HG02884 (cell line): Measurements from ENCODE around the gene FGF11.

ENCODE experiments used
- ATAC-seq: cut with Tn5 transposase; IDR thresholded peaks from one replicate; pipeline ENCODE4 v1.9.1; 2021; ENCODE audit warnings: mild to moderate bottlenecking, moderate library complexity; ENCODE audit not compliant: unreplicated experiment

FGF11 gene

DNA sequence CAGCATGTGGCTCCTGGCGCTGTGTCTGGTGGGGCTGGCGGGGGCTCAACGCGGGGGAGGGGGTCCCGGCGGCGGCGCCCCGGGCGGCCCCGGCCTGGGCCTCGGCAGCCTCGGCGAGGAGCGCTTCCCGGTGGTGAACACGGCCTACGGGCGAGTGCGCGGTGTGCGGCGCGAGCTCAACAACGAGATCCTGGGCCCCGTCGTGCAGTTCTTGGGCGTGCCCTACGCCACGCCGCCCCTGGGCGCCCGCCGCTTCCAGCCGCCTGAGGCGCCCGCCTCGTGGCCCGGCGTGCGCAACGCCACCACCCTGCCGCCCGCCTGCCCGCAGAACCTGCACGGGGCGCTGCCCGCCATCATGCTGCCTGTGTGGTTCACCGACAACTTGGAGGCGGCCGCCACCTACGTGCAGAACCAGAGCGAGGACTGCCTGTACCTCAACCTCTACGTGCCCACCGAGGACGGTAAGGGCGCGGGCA is 31.0 kb upstream of the FGF11 start:
- no peak for ATAC-seq

DNA sequence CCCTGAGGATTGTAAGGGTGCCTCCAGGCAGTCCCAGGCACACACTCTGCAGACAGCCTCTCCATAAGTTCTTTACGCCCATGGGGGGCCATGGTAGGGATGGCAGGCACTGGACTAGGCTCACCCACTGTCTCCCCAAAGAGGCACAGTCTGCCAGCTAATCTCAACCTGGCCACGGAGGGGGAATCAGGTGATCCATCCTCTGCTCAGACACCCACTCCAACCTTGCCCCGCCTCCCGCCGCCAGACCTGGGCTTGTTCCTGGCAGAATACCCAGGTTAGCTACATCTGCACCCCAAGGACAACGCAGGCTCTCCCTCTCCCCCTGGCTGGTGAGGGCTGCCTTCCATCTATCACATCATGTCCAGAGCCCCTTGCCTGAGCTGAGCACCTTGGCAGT is 30.4 kb upstream of the FGF11 start:
- ATAC-seq = no peak

DNA sequence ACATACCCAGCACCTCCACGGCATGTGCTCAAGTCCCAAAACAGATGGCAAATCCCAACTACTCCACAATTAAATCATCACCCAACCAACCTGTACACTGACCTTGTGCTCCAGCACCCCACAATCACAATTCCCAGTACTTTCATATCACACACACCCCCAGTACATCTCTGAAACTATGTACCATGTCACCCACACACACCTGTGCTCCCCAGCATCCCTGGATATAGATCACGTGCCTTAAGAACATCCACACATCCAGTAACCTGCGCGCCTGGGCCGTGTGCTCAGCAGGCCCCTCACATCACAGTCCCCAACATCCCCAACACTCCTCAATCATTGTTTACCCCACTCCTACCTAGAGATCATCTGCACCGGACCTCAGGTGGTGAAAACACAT is 29.6 kb upstream of the FGF11 start:
- ATAC-seq = no peak

DNA sequence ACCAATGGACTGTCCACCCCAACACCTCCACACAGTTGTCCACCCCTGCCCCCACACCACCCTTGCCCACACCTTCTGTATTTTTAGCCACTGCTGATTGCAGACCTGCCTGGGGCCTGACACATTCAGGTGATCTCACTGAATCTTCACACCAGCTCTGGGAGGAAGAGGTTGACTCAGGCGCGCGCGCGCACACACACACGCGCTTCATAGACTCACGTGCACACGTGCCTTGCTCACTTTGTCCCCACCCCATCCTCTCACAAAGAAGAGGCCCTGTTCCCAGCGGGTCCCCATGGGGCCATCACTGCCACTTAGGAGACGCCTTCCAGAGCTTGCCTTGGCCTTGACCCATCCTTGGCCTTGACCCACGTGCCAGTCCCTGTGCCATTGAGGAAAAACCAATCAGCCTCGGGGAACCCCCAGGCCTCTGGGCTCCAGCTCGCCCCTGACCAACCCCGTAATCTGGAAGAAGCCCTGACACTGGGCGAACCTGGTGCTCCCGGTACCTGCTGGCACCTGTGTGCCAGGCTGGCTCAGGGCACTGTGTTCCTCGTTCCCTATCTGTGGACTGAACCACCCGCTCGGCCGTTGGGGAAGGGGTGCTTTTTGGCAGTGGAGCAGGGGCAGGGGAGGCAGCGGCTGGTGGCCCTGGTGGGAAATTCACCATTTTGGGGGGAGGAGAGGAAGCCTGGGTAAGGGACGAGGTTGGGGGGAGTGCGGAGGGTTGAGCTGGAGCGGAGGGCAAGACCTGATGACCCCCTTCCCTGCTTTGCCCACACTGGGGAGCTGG is 28.5 kb upstream of the FGF11 start:
- ATAC-seq = no peak

DNA sequence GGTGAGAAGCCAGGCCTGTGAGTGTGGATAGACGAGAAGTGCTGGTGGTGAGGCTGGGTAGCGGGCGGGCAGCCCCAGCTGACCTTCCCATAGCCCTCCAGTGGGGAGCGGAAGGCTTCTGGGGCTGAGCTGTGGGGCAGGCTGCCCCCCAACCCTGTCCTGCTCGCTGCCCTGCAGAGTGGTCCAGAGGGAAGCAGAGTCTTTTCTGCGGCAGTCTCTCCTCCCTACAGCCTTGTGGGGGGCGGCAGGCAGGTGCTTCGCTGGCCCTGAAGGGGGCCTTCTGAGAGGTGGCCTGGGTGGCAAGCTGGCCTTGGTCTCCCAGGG is 27.9 kb upstream of the FGF11 start:
- ATAC-seq = no peak

DNA sequence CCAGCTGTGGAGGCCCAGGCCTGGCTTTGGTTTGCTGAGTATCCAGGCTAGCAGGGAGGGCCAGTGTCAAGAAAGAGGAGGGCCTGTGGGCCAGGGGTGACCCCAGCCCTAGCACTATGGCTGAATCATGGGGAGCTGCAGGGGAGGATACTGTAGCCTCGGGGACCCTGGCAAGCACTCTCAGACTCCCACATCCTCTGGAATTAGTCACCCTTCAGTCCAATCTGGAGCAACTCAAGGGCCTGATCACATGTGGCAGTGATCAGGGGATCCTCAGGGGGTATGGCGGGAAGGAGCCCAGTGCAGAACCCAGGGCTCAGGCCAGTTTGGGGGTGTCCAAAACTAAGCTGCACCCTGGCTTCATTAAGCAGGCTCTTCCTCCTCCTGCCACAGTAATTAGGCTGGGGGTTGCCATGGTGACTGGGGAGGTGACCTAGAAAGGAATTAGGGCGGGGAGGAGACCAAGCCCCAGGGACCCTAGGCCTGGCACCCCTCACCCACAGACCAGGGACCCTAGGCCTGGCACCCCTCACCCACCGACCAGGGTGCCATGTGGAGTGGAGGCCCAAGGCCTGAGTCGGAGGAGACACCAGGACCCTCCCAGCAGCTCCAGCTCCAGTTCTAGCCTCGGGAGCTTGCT is 25.8 kb upstream of the FGF11 start:
- no peak for ATAC-seq

DNA sequence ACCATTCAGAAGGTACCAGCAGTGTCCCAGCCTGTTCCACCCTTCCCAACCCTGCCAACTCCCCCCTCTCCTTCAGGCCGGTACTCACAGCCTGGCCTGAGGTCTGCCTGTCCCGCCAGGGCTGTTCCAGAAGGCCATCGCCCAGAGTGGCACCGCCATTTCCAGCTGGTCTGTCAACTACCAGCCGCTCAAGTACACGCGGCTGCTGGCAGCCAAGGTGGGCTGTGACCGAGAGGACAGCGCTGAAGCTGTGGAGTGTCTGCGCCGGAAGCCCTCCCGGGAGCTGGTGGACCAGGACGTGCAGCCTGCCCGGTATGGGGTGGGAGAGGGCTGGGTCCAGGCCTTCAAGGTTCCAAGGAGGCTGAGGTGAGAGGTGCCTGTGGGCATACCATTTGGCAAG is 24.5 kb upstream of the FGF11 start:
- ATAC-seq = no peak

DNA sequence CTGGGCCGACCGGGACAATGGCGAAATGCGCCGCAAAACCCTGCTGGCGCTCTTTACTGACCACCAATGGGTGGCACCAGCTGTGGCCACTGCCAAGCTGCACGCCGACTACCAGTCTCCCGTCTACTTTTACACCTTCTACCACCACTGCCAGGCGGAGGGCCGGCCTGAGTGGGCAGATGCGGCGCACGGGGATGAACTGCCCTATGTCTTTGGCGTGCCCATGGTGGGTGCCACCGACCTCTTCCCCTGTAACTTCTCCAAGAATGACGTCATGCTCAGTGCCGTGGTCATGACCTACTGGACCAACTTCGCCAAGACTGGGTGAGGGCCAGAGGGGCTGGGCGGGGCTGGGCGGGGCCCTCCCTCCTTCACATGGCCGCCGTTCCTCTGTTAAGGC is 23.5 kb upstream of the FGF11 start:
- ATAC-seq = no peak

DNA sequence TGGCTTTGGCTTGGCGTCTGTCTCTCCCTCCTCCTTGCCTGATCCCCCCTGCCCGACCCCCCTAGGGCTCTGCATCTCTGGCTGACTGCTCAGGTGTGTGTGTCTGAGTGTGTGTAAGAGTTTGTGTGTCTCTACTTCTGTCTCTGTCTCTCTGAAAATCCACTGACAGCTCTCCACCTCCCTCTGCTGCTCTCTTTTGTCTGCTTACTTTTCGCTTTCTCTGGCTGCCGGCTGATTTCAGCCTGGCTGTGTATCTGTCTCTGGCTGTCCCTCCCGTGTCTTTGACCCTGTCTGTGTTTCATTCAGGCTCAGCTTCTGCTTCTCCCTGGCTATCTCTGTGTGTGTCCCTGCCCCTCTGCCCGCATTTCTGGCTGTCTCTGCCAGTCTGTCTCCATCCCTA is 23.0 kb upstream of the FGF11 start:
- no peak for ATAC-seq

DNA sequence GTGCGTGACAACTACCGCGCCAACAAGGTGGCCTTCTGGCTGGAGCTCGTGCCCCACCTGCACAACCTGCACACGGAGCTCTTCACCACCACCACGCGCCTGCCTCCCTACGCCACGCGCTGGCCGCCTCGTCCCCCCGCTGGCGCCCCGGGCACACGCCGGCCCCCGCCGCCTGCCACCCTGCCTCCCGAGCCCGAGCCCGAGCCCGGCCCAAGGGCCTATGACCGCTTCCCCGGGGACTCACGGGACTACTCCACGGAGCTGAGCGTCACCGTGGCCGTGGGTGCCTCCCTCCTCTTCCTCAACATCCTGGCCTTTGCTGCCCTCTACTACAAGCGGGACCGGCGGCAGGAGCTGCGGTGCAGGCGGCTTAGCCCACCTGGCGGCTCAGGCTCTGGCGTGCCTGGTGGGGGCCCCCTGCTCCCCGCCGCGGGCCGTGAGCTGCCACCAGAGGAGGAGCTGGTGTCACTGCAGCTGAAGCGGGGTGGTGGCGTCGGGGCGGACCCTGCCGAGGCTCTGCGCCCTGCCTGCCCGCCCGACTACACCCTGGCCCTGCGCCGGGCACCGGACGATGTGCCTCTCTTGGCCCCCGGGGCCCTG is 22.2 kb upstream of the FGF11 start:
- no peak for ATAC-seq

DNA sequence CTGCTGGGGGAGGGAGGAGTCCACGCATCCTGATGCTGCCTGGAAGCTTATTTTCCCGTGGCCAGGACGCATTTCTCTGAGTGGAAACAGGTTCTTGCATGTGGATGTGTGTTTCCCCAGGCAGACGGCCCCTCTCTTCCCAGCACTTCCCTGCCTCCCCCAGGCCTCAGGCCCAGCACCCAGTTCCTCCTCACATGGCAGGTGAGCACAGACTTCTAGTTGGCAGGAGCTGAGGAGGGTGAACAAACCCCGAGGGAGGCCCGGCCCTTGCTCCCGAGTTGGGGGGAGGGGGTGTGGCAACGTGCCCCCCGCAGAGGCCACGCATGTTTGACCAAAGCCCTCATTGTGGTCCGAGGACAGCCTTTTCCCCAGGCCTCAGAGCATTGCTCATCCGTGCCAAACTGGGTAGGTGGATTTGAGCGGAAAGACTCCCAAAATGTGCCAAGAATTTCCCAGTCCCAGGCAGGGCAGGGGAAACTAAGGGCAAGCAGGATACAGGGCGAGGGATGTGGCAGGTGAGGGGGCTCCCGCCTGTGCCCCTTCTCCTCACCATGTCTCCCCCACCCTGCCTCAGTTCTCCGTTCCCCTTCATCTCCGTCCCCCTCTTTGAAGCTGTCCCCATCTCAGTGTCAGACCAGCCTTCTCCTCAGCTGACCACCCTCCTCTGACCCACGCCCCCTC is 20.7 kb upstream of the FGF11 start:
- no peak for ATAC-seq

DNA sequence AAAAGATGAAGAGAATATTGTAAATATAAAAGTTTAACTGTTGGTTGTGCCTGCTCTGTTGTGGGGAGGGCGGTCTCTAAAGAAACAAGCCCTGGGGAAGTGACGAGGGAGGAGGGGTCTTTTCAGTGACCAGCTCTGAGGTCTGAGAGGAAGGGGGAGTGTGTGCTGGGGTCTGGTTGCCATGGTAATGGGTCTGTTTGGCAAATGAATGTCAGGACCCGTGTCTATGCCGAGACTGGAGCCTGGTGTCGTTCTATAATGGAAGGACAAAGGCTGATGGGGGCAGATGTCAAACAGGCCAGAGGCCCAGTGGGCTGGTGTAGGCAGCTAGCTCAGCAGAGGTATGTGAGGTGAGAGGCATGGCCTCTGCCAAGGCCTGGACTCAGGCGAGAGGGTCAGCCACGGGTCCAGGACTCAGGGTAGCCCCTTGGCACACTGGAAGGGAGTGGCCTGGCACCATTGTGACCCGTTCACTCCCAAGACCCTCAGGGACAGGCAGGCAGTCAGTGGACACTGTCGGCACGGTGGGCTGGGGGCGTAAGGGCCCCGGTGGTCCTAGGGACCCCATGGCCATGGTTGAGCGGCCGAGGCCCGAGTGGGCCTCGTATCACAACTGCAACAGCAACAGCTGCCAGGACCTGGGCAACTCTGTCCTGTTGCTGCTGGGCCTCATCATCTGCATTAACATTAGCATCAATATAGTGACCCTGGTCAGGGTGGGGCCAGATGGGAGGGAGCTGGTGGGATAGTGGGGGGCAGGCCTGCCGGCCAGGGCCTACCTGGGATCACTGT is 19.3 kb upstream of the FGF11 start, which contains the start of gene SPEM1:
TSS of gene SPEM1 (plus strand) at position 506 of the 792 bp plus-strand sequence. CDS start at position 567, 61 bp downstream.
- no peak for ATAC-seq

DNA sequence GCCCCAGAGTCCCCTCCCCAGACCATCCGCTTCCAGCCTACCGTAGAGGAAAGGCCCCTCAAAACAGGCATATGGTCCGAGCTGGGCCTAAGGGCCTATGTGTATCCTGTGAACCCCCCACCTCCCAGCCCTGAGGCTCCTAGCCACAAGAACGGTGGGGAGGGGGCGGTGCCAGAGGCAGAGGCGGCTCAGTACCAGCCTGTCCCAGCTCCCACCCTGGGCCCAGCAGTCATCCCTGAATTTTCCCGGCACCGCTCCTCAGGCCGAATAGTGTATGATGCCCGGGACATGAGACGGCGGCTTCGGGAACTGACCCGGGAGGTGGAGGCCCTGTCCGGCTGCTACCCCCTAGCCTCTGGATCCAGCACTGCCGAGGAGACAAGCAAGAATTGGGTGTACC is 18.1 kb upstream of the FGF11 start:
- ATAC-seq = no peak

DNA sequence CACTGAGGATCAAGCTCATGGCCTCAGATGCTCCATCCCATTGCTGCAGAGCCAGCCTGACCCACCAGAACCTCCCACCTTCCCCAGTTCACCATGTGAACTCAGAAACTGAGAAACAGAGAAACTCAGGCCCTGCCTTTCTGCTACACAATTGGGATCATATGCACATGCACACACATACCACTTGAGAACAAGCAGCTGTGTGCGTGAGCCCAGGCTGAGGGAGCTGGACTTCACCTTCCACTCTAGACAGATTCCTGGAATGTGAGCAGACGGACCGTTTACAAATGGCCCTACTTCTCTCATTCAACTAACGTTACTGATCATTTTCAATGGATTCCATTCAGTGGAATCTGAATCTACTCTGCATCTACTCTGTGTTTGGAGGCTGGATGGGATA is 15.6 kb upstream of the FGF11 start:
- ATAC-seq = no peak

DNA sequence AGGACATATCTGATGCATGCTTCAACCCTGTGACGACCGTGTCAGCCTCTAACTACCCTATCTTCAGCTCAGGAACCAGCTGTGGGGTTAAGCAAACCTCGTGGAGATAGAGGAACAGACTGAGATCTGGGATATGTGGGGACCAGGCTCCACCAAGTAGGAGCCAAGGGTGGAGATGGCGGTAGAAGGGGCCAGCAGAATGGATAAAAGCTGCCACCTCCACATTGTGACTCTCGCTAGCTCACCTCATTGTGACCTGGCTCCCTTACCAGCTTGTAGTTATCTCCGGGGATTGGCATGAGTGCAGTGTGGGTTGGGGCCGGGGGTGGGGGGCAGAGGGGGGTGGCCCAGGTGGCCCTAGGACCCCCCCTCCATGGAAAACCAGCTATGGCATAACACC is 14.0 kb upstream of the FGF11 start, which contains the start of gene SPEM2:
TSS of gene SPEM2 (plus strand) at position 301 of the 400 bp plus-strand sequence. CDS start at position 374, 73 bp downstream.
- ATAC-seq = no peak

DNA sequence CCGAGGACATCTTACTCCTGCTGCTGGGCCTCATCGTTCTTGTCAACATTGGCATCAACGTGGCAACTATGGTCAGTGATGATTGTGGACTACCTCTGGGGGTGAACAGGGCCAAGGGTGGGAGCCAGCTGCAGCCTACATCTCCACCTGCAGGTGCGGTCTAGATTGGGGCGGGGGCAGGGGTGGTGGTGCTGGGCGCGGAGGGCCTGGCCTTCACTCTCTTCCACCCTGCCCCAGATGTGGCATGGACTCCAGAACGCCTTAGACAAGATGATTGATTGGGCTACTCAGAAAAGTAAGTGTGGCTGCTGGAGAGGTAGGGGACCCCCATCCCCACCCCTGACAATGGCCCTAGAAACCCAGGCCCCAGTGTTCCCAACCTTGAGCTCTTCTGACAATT is 13.6 kb upstream of the FGF11 start:
- ATAC-seq = no peak

DNA sequence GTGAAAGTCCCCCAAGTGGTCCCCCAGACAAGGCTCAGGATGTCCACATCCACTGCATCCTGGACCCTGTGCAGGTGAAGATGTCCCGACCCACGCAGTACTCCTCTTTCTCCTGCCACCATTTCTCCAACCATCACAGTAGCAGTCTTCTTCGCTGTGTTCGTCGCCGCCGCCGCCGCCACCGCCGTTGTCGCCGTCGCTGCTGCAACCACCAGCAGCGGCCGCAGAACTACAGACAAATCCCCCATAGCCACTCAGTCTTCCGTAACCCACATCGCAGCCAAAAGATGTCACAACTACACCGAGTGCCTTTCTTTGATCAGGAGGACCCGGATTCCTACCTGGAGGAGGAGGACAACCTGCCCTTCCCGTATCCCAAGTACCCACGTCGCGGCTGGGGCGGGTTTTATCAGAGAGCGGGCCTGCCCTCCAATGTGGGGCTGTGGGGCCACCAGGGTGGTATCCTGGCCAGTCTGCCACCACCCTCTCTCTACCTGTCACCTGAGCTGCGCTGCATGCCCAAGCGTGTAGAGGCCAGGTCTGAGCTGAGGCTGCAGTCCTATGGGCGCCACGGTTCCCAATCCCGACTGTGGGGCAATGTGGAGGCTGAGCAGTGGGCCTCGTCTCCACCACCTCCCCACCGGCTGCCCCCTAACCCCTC is 13.0 kb upstream of the FGF11 start:
- no peak for ATAC-seq

DNA sequence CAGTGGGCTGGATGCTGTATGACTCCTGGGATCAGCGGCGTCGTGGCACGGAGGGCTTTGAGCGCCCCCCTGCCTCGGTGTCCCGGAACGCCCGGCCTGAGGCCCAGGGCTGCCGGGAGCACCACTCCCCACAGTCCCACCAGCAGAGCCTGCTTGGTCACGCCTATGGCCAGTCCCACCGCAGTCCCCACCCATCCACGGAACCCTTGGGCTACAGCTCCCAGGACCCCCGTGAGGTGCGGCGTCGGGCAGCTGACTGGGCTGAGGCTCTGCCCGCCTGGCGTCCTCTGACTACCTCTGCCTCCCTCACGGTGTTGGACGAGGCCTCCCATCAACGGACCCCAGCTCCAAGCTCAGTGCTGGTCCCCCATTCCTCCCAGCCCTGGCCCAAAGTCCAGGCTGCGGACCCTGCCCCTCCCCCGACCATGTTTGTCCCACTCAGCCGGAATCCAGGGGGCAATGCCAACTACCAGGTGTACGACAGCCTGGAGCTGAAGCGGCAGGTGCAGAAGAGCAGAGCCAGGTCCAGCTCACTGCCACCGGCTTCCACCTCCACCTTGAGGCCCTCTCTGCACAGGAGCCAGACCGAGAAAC is 12.3 kb upstream of the FGF11 start:
- ATAC-seq = no peak

DNA sequence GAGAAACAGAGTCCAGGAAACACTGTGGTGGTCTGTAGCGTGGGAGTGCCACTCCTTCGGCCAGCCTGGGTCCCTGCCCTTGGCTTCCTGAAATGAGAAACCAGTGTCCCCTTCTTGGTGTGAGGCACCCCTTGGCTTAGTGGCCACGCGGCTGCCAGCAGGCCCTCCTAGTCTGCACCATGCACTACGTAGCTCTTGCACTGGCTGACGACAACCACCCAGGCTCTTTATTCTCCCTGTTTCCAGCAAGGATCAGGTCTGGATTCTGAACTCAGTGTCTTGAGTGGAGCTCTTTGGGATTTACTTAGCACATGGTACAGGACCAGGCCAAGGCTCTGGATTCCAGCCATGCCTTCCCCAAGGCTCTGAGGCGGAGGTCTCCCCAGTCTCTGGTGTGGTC is 11.8 kb upstream of the FGF11 start:
- no peak for ATAC-seq

DNA sequence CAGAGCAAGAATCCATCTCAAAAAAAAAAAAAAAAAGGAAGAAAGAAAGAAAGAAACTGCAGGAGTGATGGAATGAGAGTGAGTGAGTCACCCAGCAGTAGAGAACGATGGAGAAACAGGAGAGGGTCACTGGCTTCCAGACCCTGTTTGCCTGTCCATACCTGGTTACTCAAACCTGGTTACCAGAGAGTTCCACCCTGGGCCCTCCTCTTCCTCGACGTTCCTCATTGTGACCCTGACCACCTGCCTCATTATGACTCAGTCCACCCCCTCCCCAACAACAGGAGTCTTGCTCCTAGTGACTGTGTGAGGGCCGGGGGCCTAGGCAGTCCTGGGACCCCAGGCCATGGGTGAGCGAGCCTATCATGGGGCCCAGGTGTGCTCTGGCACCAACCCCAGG is 10.8 kb upstream of the FGF11 start, which contains the start of gene SPEM3:
TSS of gene SPEM3 (plus strand) at position 301 of the 400 bp plus-strand sequence. CDS start at position 347, 46 bp downstream.
- no peak for ATAC-seq
